ENCODE measurements around the gene BAIAP2.

The BAIAP2 gene

GRCh38 chr17:81019563-81020442 lies 15.1 kb upstream of the BAIAP2 start:
- TF ChIP-seq SIN3A (IDR thresholded peaks at IDR 0.05; ENCODE audit: borderline replicate concordance, insufficient read depth, low read length) = no peak
- no peak for TF ChIP-seq POLR2AphosphoS5 (IDR thresholded peaks at IDR 0.05; ENCODE audit: low read depth, low read length)
- no peak for TF ChIP-seq TAF1 (IDR thresholded peaks at IDR 0.05; ENCODE audit: borderline replicate concordance, insufficient read depth, low read length)
- no peak for TF ChIP-seq FOXP2 (optimal IDR thresholded peaks at IDR 0.05; ENCODE audit: borderline replicate concordance, extremely low read depth, extremely low read length, insufficient read depth)
- no peak for TF ChIP-seq REST (IDR thresholded peaks at IDR 0.05; ENCODE audit: insufficient read depth in 1 of 2, low read depth in 2 of 2, low read length in 2 of 2)

GRCh38 chr17:81020443-81020766 lies 14.5 kb upstream of the BAIAP2 start:
- TF ChIP-seq POLR2AphosphoS5 (IDR thresholded peaks at IDR 0.05; ENCODE audit: low read depth, low read length) = no peak
- TF ChIP-seq TAF1 (IDR thresholded peaks at IDR 0.05; ENCODE audit: borderline replicate concordance, insufficient read depth, low read length) = no peak
- no peak for TF ChIP-seq FOXP2 (optimal IDR thresholded peaks at IDR 0.05; ENCODE audit: borderline replicate concordance, extremely low read depth, extremely low read length, insufficient read depth)
- no peak for TF ChIP-seq REST (IDR thresholded peaks at IDR 0.05; ENCODE audit: insufficient read depth in 1 of 2, low read depth in 2 of 2, low read length in 2 of 2)
- no peak for TF ChIP-seq SIN3A (IDR thresholded peaks at IDR 0.05; ENCODE audit: borderline replicate concordance, insufficient read depth, low read length)

- no peak for TF ChIP-seq REST (IDR thresholded peaks at IDR 0.05; ENCODE audit: insufficient read depth in 1 of 2, low read depth in 2 of 2, low read length in 2 of 2)
- TF ChIP-seq FOXP2 (optimal IDR thresholded peaks at IDR 0.05; ENCODE audit: borderline replicate concordance, extremely low read depth, extremely low read length, insufficient read depth) = no peak
- TF ChIP-seq SIN3A (IDR thresholded peaks at IDR 0.05; ENCODE audit: borderline replicate concordance, insufficient read depth, low read length) = no peak
- TF ChIP-seq POLR2AphosphoS5 (IDR thresholded peaks at IDR 0.05; ENCODE audit: low read depth, low read length) = no peak
- no peak for TF ChIP-seq TAF1 (IDR thresholded peaks at IDR 0.05; ENCODE audit: borderline replicate concordance, insufficient read depth, low read length)
These were observed 14.0 kb upstream of the BAIAP2 start for GRCh38 chr17:81020767-81021497.

GRCh38 chr17:81021531-81022343 lies 13.2 kb upstream of the BAIAP2 start:
- TF ChIP-seq REST (IDR thresholded peaks at IDR 0.05; ENCODE audit: insufficient read depth in 1 of 2, low read depth in 2 of 2, low read length in 2 of 2) = no peak
- no peak for TF ChIP-seq FOXP2 (optimal IDR thresholded peaks at IDR 0.05; ENCODE audit: borderline replicate concordance, extremely low read depth, extremely low read length, insufficient read depth)
- no peak for TF ChIP-seq TAF1 (IDR thresholded peaks at IDR 0.05; ENCODE audit: borderline replicate concordance, insufficient read depth, low read length)
- TF ChIP-seq POLR2AphosphoS5 (IDR thresholded peaks at IDR 0.05; ENCODE audit: low read depth, low read length) = no peak
- TF ChIP-seq SIN3A (IDR thresholded peaks at IDR 0.05; ENCODE audit: borderline replicate concordance, insufficient read depth, low read length) = no peak

All from PFSK-1 (cell line).